HCT116 (cell line): Measurements from ENCODE around the gene DIDO1. TPM values are rescaled to one million over a fixed set of nuclear protein-coding genes. Genes with fewer than 3 reads are reported as not detected.

Experiments
- ATAC-seq: fragments of 200-7000 bp; cut with Tn5 transposase; 2 replicates; pipeline ENCODE4 v1.9.1; 2020; ENCODE audit warnings: mild to moderate bottlenecking, moderate library complexity
- BruUV-seq: library from RNA; stranded (reverse); fragments of 400-500 nt; replicated peaks from 2 replicates; lab custom pipeline; 2021; lab: Mats Ljungman, UMichigan
- CTCF ChIA-PET: fragments of 300-600 bp; sonication (Branson Sonifier 250); formaldehyde crosslinking; loops from one replicate; lab custom pipeline; 2021; ENCODE audit warnings: antibody characterized with exemption; lab: Charles Lee
- POLR2A ChIA-PET: fragments of 300-600, 350-600 bp; sonication (Branson Sonifier 250); formaldehyde crosslinking; loops from one replicate; lab custom pipeline; 2021; ENCODE audit warnings: antibody characterized with exemption; lab: Charles Lee
- RAD21 ChIA-PET, 2 experiments: fragments of 300-600 bp; sonication (Branson Sonifier 250); formaldehyde crosslinking; loops; one replicate each; lab custom pipeline; 2023; ENCODE audit warnings: low total read pairs in 2 of 2; ENCODE audit not compliant: uncharacterized antibody in 2 of 2, unreplicated experiment in 2 of 2, low non-redundant PET in 1 of 2; lab: Charles Lee
- DNase-seq: peaks from one replicate; pipeline ENCODE4 v3.0.0-alpha.2; 2010; ENCODE audit warnings: low read depth, low spot score
- H2AFZ ChIP-seq: fragments of 200-600 bp; shearing (Covaris generic), sonication (generic); 2 replicates; pipeline ENCODE4 v1.6.1; 2017; ENCODE audit warnings: low read depth, mixed run types, mixed read lengths, antibody characterized with exemption, low read length; ENCODE audit not compliant: poor library complexity, severe bottlenecking
- H3K27ac ChIP-seq: 2 replicates; pipeline ENCODE4 v1.5.1; 2012; ENCODE audit warnings: low read depth, low read length
- H3K27me3 ChIP-seq: fragments of 200-600 bp; sonication (generic); 2 replicates; pipeline ENCODE4 v1.6.1; 2016; ENCODE audit warnings: mixed run types, low read length, mixed read lengths; ENCODE audit not compliant: insufficient read depth
- H3K36me3 ChIP-seq, 2 experiments: fragments of 200-500 bp in 1 of 2; fragments of 200-600 bp in 1 of 2; sonication (Bioruptor generic) in 1 of 2; sonication (generic) in 1 of 2; 2 replicates each; pipeline versions ENCODE4 v1.5.1 to v1.6.1; 2014 to 2016; ENCODE audit warnings: low read length in 2 of 2, inconsistent platforms in 1 of 2, mixed read lengths in 1 of 2, mixed run types in 1 of 2; ENCODE audit not compliant: insufficient read depth in 2 of 2, control insufficient read depth in 1 of 2
- H3K4me1 ChIP-seq, 2 experiments: fragments of 200-600 bp in 1 of 2; sonication (generic) in 1 of 2; 2 replicates each; pipeline versions ENCODE4 v1.5.1 to v1.6.1; 2012 to 2017; ENCODE audit warnings: low read length in 2 of 2, inconsistent platforms in 1 of 2, mild to moderate bottlenecking in 1 of 2, mixed read lengths in 1 of 2, mixed run types in 1 of 2, moderate library complexity in 1 of 2; ENCODE audit not compliant: insufficient read depth in 2 of 2, control insufficient read depth in 1 of 2
- H3K4me2 ChIP-seq: fragments of 200-600 bp; sonication (generic); 2 replicates; pipeline ENCODE4 v1.6.1; 2017; ENCODE audit warnings: mixed run types, low read length, mixed read lengths
- H3K4me3 ChIP-seq, 2 experiments: fragments of 200-600 bp in 1 of 2; sonication (generic) in 1 of 2; replicated peaks in 1 of 2; 2 replicates each; pipeline ENCODE4 v1.5.1; 2011 to 2016; ENCODE audit warnings: low read length in 2 of 2, control low read depth in 1 of 2, low read depth in 1 of 2, mild to moderate bottlenecking in 1 of 2, mixed read lengths in 1 of 2, mixed run types in 1 of 2
- H3K79me2 ChIP-seq: fragments of 200-600 bp; sonication (generic); 2 replicates; pipeline ENCODE4 v1.6.1; 2017; ENCODE audit warnings: mild to moderate bottlenecking, mixed run types, low read length, moderate library complexity, mixed read lengths; ENCODE audit not compliant: insufficient read depth
- H3K9ac ChIP-seq: fragments of 200-600 bp; sonication (generic); 2 replicates; pipeline ENCODE4 v1.6.1; 2016; ENCODE audit warnings: low read length, mixed read lengths
- H3K9me2 ChIP-seq: fragments of 200-600 bp; sonication (generic), shearing (Covaris generic); 2 replicates; pipeline ENCODE4 v1.6.1; 2017; ENCODE audit warnings: mixed run types, mild to moderate bottlenecking, moderate library complexity; ENCODE audit not compliant: insufficient read depth
- H3K9me3 ChIP-seq, 2 experiments: fragments of 200-500 bp in 1 of 2; fragments of 200-600 bp in 1 of 2; sonication (Bioruptor generic) in 1 of 2; sonication (generic) in 1 of 2; 2 replicates each; pipeline ENCODE4 v1.6.1; 2014 to 2017; ENCODE audit warnings: low read length in 2 of 2, mixed read lengths in 2 of 2, inconsistent platforms in 1 of 2, low read depth in 1 of 2, mild to moderate bottlenecking in 1 of 2, mixed run types in 1 of 2, moderate library complexity in 1 of 2; ENCODE audit not compliant: control insufficient read depth in 1 of 2, insufficient read depth in 1 of 2
- H4K20me1 ChIP-seq: fragments of 200-600 bp; sonication (generic), shearing (Covaris generic); 2 replicates; pipeline ENCODE4 v1.6.1; 2017; ENCODE audit warnings: mixed run types, mild to moderate bottlenecking, moderate library complexity; ENCODE audit not compliant: insufficient read depth
- CBX3 ChIP-seq: IDR thresholded peaks from 2 replicates; pipeline ENCODE4 v1.6.1; 2012; ENCODE audit warnings: low read depth
- EGR1 ChIP-seq: IDR thresholded peaks from 2 replicates; pipeline ENCODE4 v1.6.1; 2012; ENCODE audit warnings: low read depth
- EZH2 ChIP-seq: fragments of 200-600 bp; sonication (generic); IDR thresholded peaks from 2 replicates; pipeline ENCODE4 v1.6.1; 2017; ENCODE audit warnings: antibody characterized with exemption, mixed run types
- FOSL1 ChIP-seq: IDR thresholded peaks from 2 replicates; pipeline ENCODE4 v1.6.1; 2012; ENCODE audit warnings: low read depth
- JUND ChIP-seq: IDR thresholded peaks from 2 replicates; pipeline ENCODE4 v1.6.1; 2012
- POLR2AphosphoS5 ChIP-seq: IDR thresholded peaks from 2 replicates; pipeline ENCODE4 v1.6.1; 2011; ENCODE audit warnings: mild to moderate bottlenecking, low read depth, low read length, moderate library complexity
- SP1 ChIP-seq: IDR thresholded peaks from 2 replicates; pipeline ENCODE4 v1.6.1; 2012; ENCODE audit warnings: low read depth
- TCF7L2 ChIP-seq: IDR thresholded peaks from 2 replicates; pipeline ENCODE4 v1.7.0; 2011; ENCODE audit warnings: borderline replicate concordance, inconsistent platforms; ENCODE audit not compliant: insufficient read depth, insufficient read length; ENCODE audit errors: extremely low read depth
- ZFX ChIP-seq: fragments of 450-650 bp; IDR thresholded peaks from 2 replicates; pipeline ENCODE4 v1.6.1; 2017
- intact Hi-C: fragments of 100-400 bp; cut with micrococcal nuclease; formaldehyde crosslinking; loops from 2 replicates; pipeline ENCODE4 v1.10.0; 2022
- total RNA-seq: library from RNA; stranded (reverse); gene quantifications from one replicate; pipeline ENCODE4 v1.2.1, GENCODE V29; 2021; ENCODE audit not compliant: unreplicated experiment
- TF ChIP-seq, protein P1 (sequence below): IDR thresholded peaks from 2 replicates; pipeline ENCODE4 v1.6.1; 2012

Gene DIDO1
- total RNA-seq, 1 experiment from 2014 or later: 41.4 TPM

DNA sequence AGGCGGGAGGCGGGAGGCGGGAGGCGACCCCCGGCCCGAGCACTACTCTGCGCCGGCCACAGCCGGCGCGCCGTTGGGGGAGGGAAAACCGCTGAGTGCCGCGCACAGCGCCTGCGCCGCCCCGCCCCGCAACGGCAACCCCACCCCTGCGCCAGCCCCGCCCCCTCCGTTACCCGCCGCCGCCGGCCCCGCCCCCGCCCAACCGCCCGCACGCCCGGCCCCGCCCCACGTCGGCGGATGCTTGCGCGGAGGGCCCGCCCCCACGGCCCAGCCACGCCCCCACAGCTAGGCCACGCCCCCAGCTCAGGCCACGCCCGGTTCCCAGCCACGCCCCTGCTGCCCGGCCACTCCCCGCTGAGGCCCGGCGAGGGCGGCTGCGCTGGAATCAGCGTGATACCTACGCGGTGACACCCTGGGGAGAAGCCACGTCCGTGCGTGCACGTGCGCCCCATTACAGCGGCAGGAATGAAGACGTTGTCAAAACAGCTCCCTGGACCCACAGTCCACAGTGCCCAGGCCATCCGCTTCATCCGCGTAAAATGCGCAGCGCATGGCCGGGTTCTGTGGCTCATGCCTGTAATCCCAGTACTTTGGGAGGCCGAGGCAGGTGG lies 64.5 kb downstream of the DIDO1 start, which contains the start of gene TCFL5:
TCFL5 (minus strand) TSS at position 97 of the 611 bp plus-strand sequence. CDS start 152 bp downstream, outside the sequence.
- Histone ChIP-seq H3K4me2 (peak within 1 kb of the TSS; percentile 99), H3K9ac (peak within 1 kb of the TSS; percentile 75), H3K36me3 (peaks cover 9% of the 10 kb centered on the region in 2 experiments; a peak in 2 of 4 replicates), H3K4me3 (peak within 1 kb of the TSS; percentile 60 to 75), H3K27ac (peak within 1 kb of the TSS; percentile 68), H3K4me1 (peaks cover 7 to 16% of the 10 kb centered on the region in 2 experiments; a peak in 3 of 4 replicates), H2AFZ (no peak within 1 kb of the TSS), H4K20me1 (peaks cover 9% of the 10 kb centered on the region; the same call in 1 of the 2 replicates), H3K9me2 (no peaks in the 10 kb centered on the region), H3K27me3 (no peaks in the 10 kb centered on the region), H3K79me2 (peaks cover 24% of the 10 kb centered on the region), H3K9me3 (peaks cover 0 to 4% of the 10 kb centered on the region in 2 experiments; a peak in 1 of 4 replicates)
- DNase-seq (peak; percentile 81), ATAC-seq (peak; percentile 89)
- no TSS peak for BruUV-seq
- ChIA-PET CTCF (interaction anchor here (1.0 to 1.4 kb wide), 3 partner anchors 10 to 39 kb away, joined by 5 to 10 read pairs (median 7); no protein-coding TSS in a partner anchor), POLR2A (interaction anchor here (0.7 to 1.0 kb wide), 4 partner anchors 13 to 39 kb away, joined by 3 to 6 read pairs (median 3); no protein-coding TSS in a partner anchor), RAD21 (interaction anchor here in 1 of 2 experiments (0.7 kb wide), 1 partner anchor 59 kb away, joined by 5 read pairs; no protein-coding TSS in a partner anchor)
- intact Hi-C loops: no loop called here
- peak; percentile 72 for TF ChIP-seq SP1
- no peak for TF ChIP-seq FOSL1
- TF ChIP-seq, protein P1, sequence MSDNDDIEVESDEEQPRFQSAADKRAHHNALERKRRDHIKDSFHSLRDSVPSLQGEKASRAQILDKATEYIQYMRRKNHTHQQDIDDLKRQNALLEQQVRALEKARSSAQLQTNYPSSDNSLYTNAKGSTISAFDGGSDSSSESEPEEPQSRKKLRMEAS: peak; percentile 100
- TF ChIP-seq JUND: no peak
- TF ChIP-seq CBX3: peak; percentile 95; the same call in 1 of the 2 replicates
- peak; percentile 22 for TF ChIP-seq TCF7L2
- no peak for TF ChIP-seq ZFX
- TF ChIP-seq EZH2: no peak
- TF ChIP-seq POLR2AphosphoS5: peak; percentile 33; the same call in 1 of the 2 replicates
- TF ChIP-seq EGR1: peak; percentile 76
